Activated naive CD8-positive, alpha-beta T cell treated with anti-CD3 and anti-CD28 coated beads, Interleukin-2, amount 50 U/mL, for 24 hours (primary cell): Measurements from ENCODE around the gene PCLO.

ENCODE experiments used
- ATAC-seq: fragments of 150-1000 bp; cut with Tn5 transposase; one replicate; pipeline ENCODE4 v1.10.0; 2021
- DNase-seq: peaks from one replicate; pipeline ENCODE4 v3.0.0; 2021
- H3K27ac Mint-ChIP-seq: one replicate; pipeline ENCODE4 v1.8.0; 2021; ENCODE audit warnings: mild to moderate bottlenecking, mixed read lengths
- H3K27me3 Mint-ChIP-seq: one replicate; pipeline ENCODE4 v1.8.0; 2021; ENCODE audit warnings: mixed read lengths
- H3K36me3 Mint-ChIP-seq: one replicate; pipeline ENCODE4 v1.8.0; 2021; ENCODE audit warnings: low read depth, mixed read lengths
- H3K4me1 Mint-ChIP-seq: one replicate; pipeline ENCODE4 v1.8.0; 2021; ENCODE audit warnings: mixed read lengths
- H3K4me3 Mint-ChIP-seq: one replicate; pipeline ENCODE4 v1.8.0; 2021; ENCODE audit warnings: mild to moderate bottlenecking, moderate library complexity, mixed read lengths
- H3K9me3 Mint-ChIP-seq: one replicate; pipeline ENCODE4 v1.8.0; 2021; ENCODE audit warnings: mixed read lengths

The PCLO gene

GRCh38 chr7:82985144-82985802, 177.4 kb downstream of the PCLO start:
- no peak overlapping the region for H3K27ac Mint-ChIP-seq
- ATAC-seq, result no peak

GRCh38 chr7:82980130-82980788, 182.4 kb downstream of the PCLO start:
- Mint-ChIP-seq H3K4me3 (no peak overlapping the region), H3K27me3 (no peaks in the 10 kb centered on the region), H3K36me3 (no peaks in the 10 kb centered on the region), H3K4me1 (no peaks in the 10 kb centered on the region), H3K27ac (no peak overlapping the region), H3K9me3 (no peaks in the 10 kb centered on the region)
- no peak for ATAC-seq
- DNase-seq, result no peak

More at GRCh38 chr7:82985144-82985802, 177.4 kb downstream of the PCLO start:
- Mint-ChIP-seq H3K36me3 (no peaks in the 10 kb centered on the region), H3K27me3 (no peaks in the 10 kb centered on the region), H3K4me3 (no peak overlapping the region), H3K9me3 (no peaks in the 10 kb centered on the region), H3K4me1 (no peaks in the 10 kb centered on the region)
- DNase-seq, result no peak

- H3K27ac Mint-ChIP-seq, result no peak overlapping the region
- DNase-seq (no peak), ATAC-seq (no peak)
- H3K4me1 Mint-ChIP-seq, result no peaks in the 10 kb centered on the region
- no peaks in the 10 kb centered on the region for H3K36me3 Mint-ChIP-seq
- no peak overlapping the region for H3K4me3 Mint-ChIP-seq
- H3K27me3 Mint-ChIP-seq, result no peaks in the 10 kb centered on the region
- no peaks in the 10 kb centered on the region for H3K9me3 Mint-ChIP-seq
These were observed 186.7 kb downstream of the PCLO start for GRCh38 chr7:82975811-82976468.

GRCh38 chr7:82972135-82972534, 190.5 kb downstream of the PCLO start:
- DNase-seq (no peak), ATAC-seq (no peak)
- H3K4me1 Mint-ChIP-seq, result no peaks in the 10 kb centered on the region
- H3K36me3 Mint-ChIP-seq, result no peaks in the 10 kb centered on the region
- no peak overlapping the region for H3K27ac Mint-ChIP-seq
- H3K27me3 Mint-ChIP-seq, result no peaks in the 10 kb centered on the region
- no peak overlapping the region for H3K4me3 Mint-ChIP-seq
- H3K9me3 Mint-ChIP-seq, result no peaks in the 10 kb centered on the region

- no peak overlapping the region for H3K27ac Mint-ChIP-seq
- H3K36me3 Mint-ChIP-seq, result no peaks in the 10 kb centered on the region
- DNase-seq (no peak), ATAC-seq (no peak)
- no peaks in the 10 kb centered on the region for H3K9me3 Mint-ChIP-seq
- no peaks in the 10 kb centered on the region for H3K27me3 Mint-ChIP-seq
- H3K4me3 Mint-ChIP-seq, result no peak overlapping the region
- no peaks in the 10 kb centered on the region for H3K4me1 Mint-ChIP-seq
These were observed 197.3 kb downstream of the PCLO start for GRCh38 chr7:82965088-82966036.

GRCh38 chr7:82964150-82964882, 198.4 kb downstream of the PCLO start:
- H3K4me1 Mint-ChIP-seq, result no peaks in the 10 kb centered on the region
- no peak for ATAC-seq
- H3K36me3 Mint-ChIP-seq, result no peaks in the 10 kb centered on the region
- H3K27me3 Mint-ChIP-seq, result no peaks in the 10 kb centered on the region
- no peak for DNase-seq
- H3K9me3 Mint-ChIP-seq, result no peaks in the 10 kb centered on the region
- H3K27ac Mint-ChIP-seq, result no peak overlapping the region
- no peak overlapping the region for H3K4me3 Mint-ChIP-seq

GRCh38 chr7:82961240-82961639, 201.4 kb downstream of the PCLO start:
- no peaks in the 10 kb centered on the region for H3K4me1 Mint-ChIP-seq
- no peak overlapping the region for H3K4me3 Mint-ChIP-seq
- no peaks in the 10 kb centered on the region for H3K36me3 Mint-ChIP-seq
- H3K27ac Mint-ChIP-seq, result no peak overlapping the region
- H3K9me3 Mint-ChIP-seq, result no peaks in the 10 kb centered on the region
- ATAC-seq (no peak), DNase-seq (no peak)
- no peaks in the 10 kb centered on the region for H3K27me3 Mint-ChIP-seq

- ATAC-seq, result no peak
- Mint-ChIP-seq H3K9me3 (no peaks in the 10 kb centered on the region), H3K27me3 (no peaks in the 10 kb centered on the region), H3K4me3 (no peak overlapping the region), H3K36me3 (no peaks in the 10 kb centered on the region), H3K27ac (no peak overlapping the region), H3K4me1 (no peaks in the 10 kb centered on the region)
- DNase-seq, result no peak
These were observed 203.2 kb downstream of the PCLO start for GRCh38 chr7:82959528-82959927.

- no peaks in the 10 kb centered on the region for H3K27me3 Mint-ChIP-seq
- no peak for ATAC-seq
- no peak overlapping the region for H3K4me3 Mint-ChIP-seq
- DNase-seq, result no peak
- H3K9me3 Mint-ChIP-seq, result no peaks in the 10 kb centered on the region
- no peaks in the 10 kb centered on the region for H3K4me1 Mint-ChIP-seq
- no peak overlapping the region for H3K27ac Mint-ChIP-seq
- no peaks in the 10 kb centered on the region for H3K36me3 Mint-ChIP-seq
These were observed 205.2 kb downstream of the PCLO start for GRCh38 chr7:82957521-82957920.

- H3K27me3 Mint-ChIP-seq, result no peaks in the 10 kb centered on the region
- no peak overlapping the region for H3K27ac Mint-ChIP-seq
- no peak overlapping the region for H3K4me3 Mint-ChIP-seq
- H3K4me1 Mint-ChIP-seq, result no peaks in the 10 kb centered on the region
- peaks cover 12% of the 10 kb centered on the region for H3K9me3 Mint-ChIP-seq
- DNase-seq, result no peak
- no peak for ATAC-seq
- no peaks in the 10 kb centered on the region for H3K36me3 Mint-ChIP-seq
These were observed 209.2 kb downstream of the PCLO start for GRCh38 chr7:82953324-82954027.

- no peaks in the 10 kb centered on the region for H3K27me3 Mint-ChIP-seq
- no peak for DNase-seq
These were observed 212.2 kb downstream of the PCLO start for GRCh38 chr7:82950436-82950835.

GRCh38 chr7:82945480-82945879, 217.2 kb downstream of the PCLO start:
- H3K4me3 Mint-ChIP-seq, result no peak overlapping the region
- no peaks in the 10 kb centered on the region for H3K4me1 Mint-ChIP-seq
- peaks cover 4% of the 10 kb centered on the region for H3K9me3 Mint-ChIP-seq
- no peak for DNase-seq
- ATAC-seq, result no peak
- H3K36me3 Mint-ChIP-seq, result no peaks in the 10 kb centered on the region
- no peak overlapping the region for H3K27ac Mint-ChIP-seq
- no peaks in the 10 kb centered on the region for H3K27me3 Mint-ChIP-seq

More at GRCh38 chr7:82950436-82950835, 212.2 kb downstream of the PCLO start:
- no peak overlapping the region for H3K4me3 Mint-ChIP-seq
- no peak overlapping the region for H3K27ac Mint-ChIP-seq
- H3K4me1 Mint-ChIP-seq, result no peaks in the 10 kb centered on the region
- no peaks in the 10 kb centered on the region for H3K36me3 Mint-ChIP-seq
- peaks cover 12% of the 10 kb centered on the region for H3K9me3 Mint-ChIP-seq
- ATAC-seq, result no peak

GRCh38 chr7:82945056-82945455, 217.6 kb downstream of the PCLO start:
- H3K27ac Mint-ChIP-seq, result no peak overlapping the region
- no peak for DNase-seq
- no peaks in the 10 kb centered on the region for H3K4me1 Mint-ChIP-seq
- H3K4me3 Mint-ChIP-seq, result no peak overlapping the region
- H3K36me3 Mint-ChIP-seq, result no peaks in the 10 kb centered on the region
- no peaks in the 10 kb centered on the region for H3K27me3 Mint-ChIP-seq
- H3K9me3 Mint-ChIP-seq, result peaks cover 4% of the 10 kb centered on the region
- no peak for ATAC-seq
